ENCODE data around the gene METTL1. TPM values are rescaled to one million over a fixed set of nuclear protein-coding genes. Genes with fewer than 3 reads are reported as not detected.

METTL1 gene
- total RNA-seq, 3 donors from 2014 or later, result 10.1 to 15.3 (median 10.6) TPM

- peaks cover 20% of the 10 kb centered on the region for H3K4me1 ChIP-seq (ENCODE audit: low read depth)
- ATAC-seq, result peak; percentile 67
- H3K4me3 ChIP-seq, result no peak overlapping the region
- peak in 2 of 3 donors; percentile 54 to 69 for DNase-seq
- intact Hi-C loops (cut with DNase I, micrococcal nuclease), result no loop called here
- H3K36me3 ChIP-seq (ENCODE audit: low read depth), result no peaks in the 10 kb centered on the region
- TF ChIP-seq CTCF (IDR thresholded peaks at IDR 0.05), result no peak
- H3K9me3 ChIP-seq, result no peaks in the 10 kb centered on the region
Measured at GRCh38 chr12:57764662-57765002, 7.3 kb downstream of the METTL1 start.

- no peaks in the 10 kb centered on the region for H3K36me3 ChIP-seq (ENCODE audit: low read depth)
- H3K4me1 ChIP-seq (ENCODE audit: low read depth), result peaks cover 20% of the 10 kb centered on the region
- no peaks in the 10 kb centered on the region for H3K9me3 ChIP-seq
- no peak for TF ChIP-seq CTCF (IDR thresholded peaks at IDR 0.05)
- DNase-seq, result no peak
- H3K4me3 ChIP-seq, result no peak overlapping the region
- intact Hi-C loops (cut with DNase I, micrococcal nuclease), result no loop called here
- ATAC-seq, result no peak
Measured at GRCh38 chr12:57763881-57764661, 7.8 kb downstream of the METTL1 start.

GRCh38 chr12:57762463-57762862, 9.4 kb downstream of the METTL1 start:
- no peak overlapping the region for H3K4me3 ChIP-seq
- H3K36me3 ChIP-seq (ENCODE audit: low read depth), result no peaks in the 10 kb centered on the region
- intact Hi-C loops (cut with DNase I, micrococcal nuclease), result no loop called here
- TF ChIP-seq CTCF (IDR thresholded peaks at IDR 0.05), result no peak
- H3K9me3 ChIP-seq, result no peaks in the 10 kb centered on the region
- DNase-seq, result no peak
- H3K4me1 ChIP-seq (ENCODE audit: low read depth), result peaks cover 20% of the 10 kb centered on the region
- ATAC-seq, result no peak

GRCh38 chr12:57761391-57761998, 10.4 kb downstream of the METTL1 start:
- intact Hi-C loops (cut with DNase I, micrococcal nuclease), result no loop called here
- H3K4me1 ChIP-seq (ENCODE audit: low read depth), result peaks cover 19% of the 10 kb centered on the region
- H3K4me3 ChIP-seq, result no peak overlapping the region
- DNase-seq, result no peak
- no peaks in the 10 kb centered on the region for H3K9me3 ChIP-seq
- no peak for ATAC-seq
- H3K36me3 ChIP-seq (ENCODE audit: low read depth), result no peaks in the 10 kb centered on the region
- no peak for TF ChIP-seq CTCF (IDR thresholded peaks at IDR 0.05)

- no peak overlapping the region for H3K4me3 ChIP-seq
- H3K9me3 ChIP-seq, result no peaks in the 10 kb centered on the region
- intact Hi-C loops (cut with DNase I, micrococcal nuclease), result no loop called here
- ATAC-seq (no peak), DNase-seq (no peak)
- H3K36me3 ChIP-seq (ENCODE audit: low read depth), result no peaks in the 10 kb centered on the region
- H3K4me1 ChIP-seq (ENCODE audit: low read depth), result peaks cover 15% of the 10 kb centered on the region
- no peak for TF ChIP-seq CTCF (IDR thresholded peaks at IDR 0.05)
Measured at GRCh38 chr12:57760347-57760982, 11.4 kb downstream of the METTL1 start.
